HCT116 (cell line): ENCODE data around the gene ESPN. TPM values are rescaled to one million over a fixed set of nuclear protein-coding genes. Genes with fewer than 3 reads are reported as not detected.

Experiments
- ATAC-seq: fragments of 200-7000 bp; cut with Tn5 transposase; 2 replicates; pipeline ENCODE4 v1.9.1; 2020; ENCODE audit warnings: mild to moderate bottlenecking, moderate library complexity
- BruUV-seq: library from RNA; stranded (reverse); fragments of 400-500 nt; replicated peaks from 2 replicates; lab custom pipeline; 2021; lab: Mats Ljungman, UMichigan
- CTCF ChIA-PET: fragments of 300-600 bp; sonication (Branson Sonifier 250); formaldehyde crosslinking; loops from one replicate; lab custom pipeline; 2021; ENCODE audit warnings: antibody characterized with exemption; lab: Charles Lee
- POLR2A ChIA-PET: fragments of 300-600, 350-600 bp; sonication (Branson Sonifier 250); formaldehyde crosslinking; loops from one replicate; lab custom pipeline; 2021; ENCODE audit warnings: antibody characterized with exemption; lab: Charles Lee
- RAD21 ChIA-PET, 2 experiments: fragments of 300-600 bp; sonication (Branson Sonifier 250); formaldehyde crosslinking; loops; one replicate each; lab custom pipeline; 2023; ENCODE audit warnings: low total read pairs in 2 of 2; ENCODE audit not compliant: uncharacterized antibody in 2 of 2, unreplicated experiment in 2 of 2, low non-redundant PET in 1 of 2; lab: Charles Lee
- DNase-seq: peaks from one replicate; pipeline ENCODE4 v3.0.0-alpha.2; 2010; ENCODE audit warnings: low read depth, low spot score
- H2AFZ ChIP-seq: fragments of 200-600 bp; shearing (Covaris generic), sonication (generic); 2 replicates; pipeline ENCODE4 v1.6.1; 2017; ENCODE audit warnings: low read depth, mixed run types, mixed read lengths, antibody characterized with exemption, low read length; ENCODE audit not compliant: poor library complexity, severe bottlenecking
- H3K27ac ChIP-seq: 2 replicates; pipeline ENCODE4 v1.5.1; 2012; ENCODE audit warnings: low read depth, low read length
- H3K27me3 ChIP-seq: fragments of 200-600 bp; sonication (generic); 2 replicates; pipeline ENCODE4 v1.6.1; 2016; ENCODE audit warnings: mixed run types, low read length, mixed read lengths; ENCODE audit not compliant: insufficient read depth
- H3K36me3 ChIP-seq, 2 experiments: fragments of 200-500 bp in 1 of 2; fragments of 200-600 bp in 1 of 2; sonication (Bioruptor generic) in 1 of 2; sonication (generic) in 1 of 2; 2 replicates each; pipeline versions ENCODE4 v1.5.1 to v1.6.1; 2014 to 2016; ENCODE audit warnings: low read length in 2 of 2, inconsistent platforms in 1 of 2, mixed read lengths in 1 of 2, mixed run types in 1 of 2; ENCODE audit not compliant: insufficient read depth in 2 of 2, control insufficient read depth in 1 of 2
- H3K4me1 ChIP-seq, 2 experiments: fragments of 200-600 bp in 1 of 2; sonication (generic) in 1 of 2; 2 replicates each; pipeline versions ENCODE4 v1.5.1 to v1.6.1; 2012 to 2017; ENCODE audit warnings: low read length in 2 of 2, inconsistent platforms in 1 of 2, mild to moderate bottlenecking in 1 of 2, mixed read lengths in 1 of 2, mixed run types in 1 of 2, moderate library complexity in 1 of 2; ENCODE audit not compliant: insufficient read depth in 2 of 2, control insufficient read depth in 1 of 2
- H3K4me2 ChIP-seq: fragments of 200-600 bp; sonication (generic); 2 replicates; pipeline ENCODE4 v1.6.1; 2017; ENCODE audit warnings: mixed run types, low read length, mixed read lengths
- H3K4me3 ChIP-seq, 2 experiments: fragments of 200-600 bp in 1 of 2; sonication (generic) in 1 of 2; replicated peaks in 1 of 2; 2 replicates each; pipeline ENCODE4 v1.5.1; 2011 to 2016; ENCODE audit warnings: low read length in 2 of 2, control low read depth in 1 of 2, low read depth in 1 of 2, mild to moderate bottlenecking in 1 of 2, mixed read lengths in 1 of 2, mixed run types in 1 of 2
- H3K79me2 ChIP-seq: fragments of 200-600 bp; sonication (generic); 2 replicates; pipeline ENCODE4 v1.6.1; 2017; ENCODE audit warnings: mild to moderate bottlenecking, mixed run types, low read length, moderate library complexity, mixed read lengths; ENCODE audit not compliant: insufficient read depth
- H3K9ac ChIP-seq: fragments of 200-600 bp; sonication (generic); 2 replicates; pipeline ENCODE4 v1.6.1; 2016; ENCODE audit warnings: low read length, mixed read lengths
- H3K9me2 ChIP-seq: fragments of 200-600 bp; sonication (generic), shearing (Covaris generic); 2 replicates; pipeline ENCODE4 v1.6.1; 2017; ENCODE audit warnings: mixed run types, mild to moderate bottlenecking, moderate library complexity; ENCODE audit not compliant: insufficient read depth
- H3K9me3 ChIP-seq, 2 experiments: fragments of 200-500 bp in 1 of 2; fragments of 200-600 bp in 1 of 2; sonication (Bioruptor generic) in 1 of 2; sonication (generic) in 1 of 2; 2 replicates each; pipeline ENCODE4 v1.6.1; 2014 to 2017; ENCODE audit warnings: low read length in 2 of 2, mixed read lengths in 2 of 2, inconsistent platforms in 1 of 2, low read depth in 1 of 2, mild to moderate bottlenecking in 1 of 2, mixed run types in 1 of 2, moderate library complexity in 1 of 2; ENCODE audit not compliant: control insufficient read depth in 1 of 2, insufficient read depth in 1 of 2
- H4K20me1 ChIP-seq: fragments of 200-600 bp; sonication (generic), shearing (Covaris generic); 2 replicates; pipeline ENCODE4 v1.6.1; 2017; ENCODE audit warnings: mixed run types, mild to moderate bottlenecking, moderate library complexity; ENCODE audit not compliant: insufficient read depth
- ATF3 ChIP-seq: IDR thresholded peaks from 2 replicates; pipeline ENCODE4 v1.6.1; 2012
- CBX3 ChIP-seq: IDR thresholded peaks from 2 replicates; pipeline ENCODE4 v1.6.1; 2012; ENCODE audit warnings: low read depth
- CEBPB ChIP-seq: IDR thresholded peaks from 2 replicates; pipeline ENCODE4 v1.6.1; 2012; ENCODE audit warnings: low read depth
- EGR1 ChIP-seq: IDR thresholded peaks from 2 replicates; pipeline ENCODE4 v1.6.1; 2012; ENCODE audit warnings: low read depth
- ELF1 ChIP-seq: IDR thresholded peaks from 2 replicates; pipeline ENCODE4 v1.6.1; 2012; ENCODE audit warnings: low read depth, borderline replicate concordance
- EZH2 ChIP-seq: fragments of 200-600 bp; sonication (generic); IDR thresholded peaks from 2 replicates; pipeline ENCODE4 v1.6.1; 2017; ENCODE audit warnings: antibody characterized with exemption, mixed run types
- EZH2phosphoT487 ChIP-seq: fragments of 200-600 bp; IDR thresholded peaks from 2 replicates; pipeline ENCODE4 v1.6.1; 2018; ENCODE audit warnings: antibody characterized with exemption, borderline replicate concordance
- FOSL1 ChIP-seq: IDR thresholded peaks from 2 replicates; pipeline ENCODE4 v1.6.1; 2012; ENCODE audit warnings: low read depth
- JUND ChIP-seq: IDR thresholded peaks from 2 replicates; pipeline ENCODE4 v1.6.1; 2012
- MAX ChIP-seq: IDR thresholded peaks from 2 replicates; pipeline ENCODE4 v1.6.1; 2012
- POLR2A ChIP-seq: IDR thresholded peaks from 2 replicates; pipeline ENCODE4 v1.7.0; 2011; ENCODE audit warnings: borderline replicate concordance; ENCODE audit not compliant: insufficient read depth, insufficient read length; ENCODE audit errors: extremely low read depth
- POLR2AphosphoS5 ChIP-seq: IDR thresholded peaks from 2 replicates; pipeline ENCODE4 v1.6.1; 2011; ENCODE audit warnings: mild to moderate bottlenecking, low read depth, low read length, moderate library complexity
- RAD21 ChIP-seq: IDR thresholded peaks from 2 replicates; pipeline ENCODE4 v1.6.1; 2012; ENCODE audit warnings: low read depth, mild to moderate bottlenecking
- REST ChIP-seq: IDR thresholded peaks from 2 replicates; pipeline ENCODE4 v1.6.1; 2012; ENCODE audit warnings: low read depth
- SIN3A ChIP-seq: IDR thresholded peaks from 2 replicates; pipeline ENCODE4 v1.6.1; 2012; ENCODE audit warnings: low read depth
- SP1 ChIP-seq: IDR thresholded peaks from 2 replicates; pipeline ENCODE4 v1.6.1; 2012; ENCODE audit warnings: low read depth
- SRF ChIP-seq: IDR thresholded peaks from 2 replicates; pipeline ENCODE4 v1.6.1; 2012; ENCODE audit warnings: low read depth
- TCF7L2 ChIP-seq: IDR thresholded peaks from 2 replicates; pipeline ENCODE4 v1.7.0; 2011; ENCODE audit warnings: borderline replicate concordance, inconsistent platforms; ENCODE audit not compliant: insufficient read depth, insufficient read length; ENCODE audit errors: extremely low read depth
- YY1 ChIP-seq: IDR thresholded peaks from 2 replicates; pipeline ENCODE4 v1.6.1; 2011; ENCODE audit warnings: low read length, low read depth, moderate library complexity, mild to moderate bottlenecking; ENCODE audit not compliant: insufficient replicate concordance; ENCODE audit errors: extremely low read depth
- ZBTB33 ChIP-seq: IDR thresholded peaks from 2 replicates; pipeline ENCODE4 v1.6.1; 2011; ENCODE audit warnings: mild to moderate bottlenecking, low read length, moderate library complexity; ENCODE audit not compliant: insufficient replicate concordance; ENCODE audit errors: extremely low read depth
- ZFX ChIP-seq: fragments of 450-650 bp; IDR thresholded peaks from 2 replicates; pipeline ENCODE4 v1.6.1; 2017
- ZNF274 ChIP-seq: fragments of 200-500 bp; sonication (Bioruptor generic); IDR thresholded peaks from 2 replicates; pipeline ENCODE4 v1.6.1; 2014; ENCODE audit warnings: mild to moderate bottlenecking, low read depth, low read length, inconsistent platforms
- intact Hi-C: fragments of 100-400 bp; cut with micrococcal nuclease; formaldehyde crosslinking; loops from 2 replicates; pipeline ENCODE4 v1.10.0; 2022
- total RNA-seq: library from RNA; stranded (reverse); gene quantifications from one replicate; pipeline ENCODE4 v1.2.1, GENCODE V29; 2021; ENCODE audit not compliant: unreplicated experiment

Gene ESPN
- total RNA-seq, 1 experiment from 2014 or later = 114 TPM

GRCh38 chr1:6392809-6393399, 31.7 kb upstream of the ESPN start:
- H3K9me2 ChIP-seq = no peaks in the 10 kb centered on the region
- no peak for DNase-seq
- H3K27me3 ChIP-seq = no peaks in the 10 kb centered on the region
- ChIA-PET RAD21 (interaction anchor here (0.6 to 0.7 kb wide), 2 partner anchors 12 to 147 kb away, joined by 3 to 6 read pairs; no protein-coding TSS in a partner anchor), POLR2A (interaction anchor here (0.6 to 2.2 kb wide), 11 partner anchors 8 to 155 kb away, joined by 3 to 12 read pairs (median 3); partner anchors contain the start of gene HES2), CTCF (interaction anchor here (0.7 to 1.3 kb wide), 4 partner anchors 9 to 756 kb away, joined by 3 to 5 read pairs (median 3); no protein-coding TSS in a partner anchor)
- peak; percentile 40 for ATAC-seq
- H3K4me1 ChIP-seq = peaks cover 14 to 46% of the 10 kb centered on the region in 2 experiments
- no peaks in the 10 kb centered on the region for H3K36me3 ChIP-seq
- H3K79me2 ChIP-seq = peaks cover 49% of the 10 kb centered on the region
- peak overlapping the region; percentile 79 to 96 for H3K4me3 ChIP-seq
- H2AFZ ChIP-seq = no peak overlapping the region
- intact Hi-C loops = no loop called here
- BruUV-seq = no TSS peak
- peak overlapping the region; percentile 93 for H3K9ac ChIP-seq
- no peaks in the 10 kb centered on the region for H3K9me3 ChIP-seq
- peak overlapping the region; percentile 55 for H3K27ac ChIP-seq
- H4K20me1 ChIP-seq = no peaks in the 10 kb centered on the region
- peak overlapping the region; percentile 99 for H3K4me2 ChIP-seq
- TF ChIP-seq RAD21 (no peak), SIN3A (peak; percentile 65; the same call in 1 of the 2 replicates), ZBTB33 (no peak), TCF7L2 (no peak), ZFX (peak; percentile 81; the same call in 1 of the 2 replicates), ELF1 (no peak), MAX (peak; percentile 4; the same call in 1 of the 2 replicates), CEBPB (no peak), EGR1 (no peak), EZH2phosphoT487 (no peak), FOSL1 (no peak), POLR2AphosphoS5 (no peak; the same call in 1 of the 2 replicates), JUND (no peak), CBX3 (no peak), POLR2A (peak; percentile 64), SP1 (no peak), YY1 (peak; percentile 8), ATF3 (no peak), EZH2 (no peak), ZNF274 (no peak), REST (no peak), SRF (no peak; the same call in 1 of the 2 replicates)
